ENCODE results near the gene B3GNT3. TPM values are rescaled to one million over a fixed set of nuclear protein-coding genes. Genes with fewer than 3 reads are reported as not detected.

Gene B3GNT3
- total RNA-seq, 1 donor, result not detected

GRCh38 chr19:17758515-17758914 lies 36.4 kb upstream of the B3GNT3 start:
- H3K4me3 ChIP-seq (ENCODE audit: low read depth, low read length), result no peak overlapping the region
- no peak for DNase-seq (ENCODE audit: low read depth)
- no peak for TF ChIP-seq CTCF (IDR thresholded peaks at IDR 0.05; ENCODE audit: insufficient read depth, low read length)

GRCh38 chr19:17761148-17761547 lies 33.8 kb upstream of the B3GNT3 start:
- H3K4me3 ChIP-seq (ENCODE audit: low read depth, low read length), result no peak overlapping the region
- no peak for TF ChIP-seq CTCF (IDR thresholded peaks at IDR 0.05; ENCODE audit: insufficient read depth, low read length)
- no peak for DNase-seq (ENCODE audit: low read depth)

GRCh38 chr19:17762505-17763229 lies 32.3 kb upstream of the B3GNT3 start:
- no peak overlapping the region for H3K4me3 ChIP-seq (ENCODE audit: low read depth, low read length)
- no peak for TF ChIP-seq CTCF (IDR thresholded peaks at IDR 0.05; ENCODE audit: insufficient read depth, low read length)
- peak; percentile 29 for DNase-seq (ENCODE audit: low read depth)

DNA sequence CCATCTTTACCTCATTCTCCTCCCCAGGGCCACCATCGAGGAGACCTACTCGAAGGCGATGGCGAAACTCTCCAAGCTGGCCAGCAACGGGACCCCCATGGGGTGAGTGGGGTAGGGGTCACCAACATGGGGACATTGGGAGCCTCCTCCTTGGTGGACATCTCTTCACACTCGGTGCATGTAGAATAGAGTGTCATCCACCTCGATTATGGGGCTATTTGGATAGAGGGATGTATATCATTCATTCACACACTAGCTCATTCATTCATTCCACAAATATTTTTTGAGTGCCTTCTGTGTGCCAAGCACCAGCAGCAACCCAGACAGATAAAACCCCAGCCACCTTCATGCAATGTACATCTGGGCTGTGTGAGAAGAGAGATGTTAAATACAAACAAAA lies 30.6 kb upstream of the B3GNT3 start:
- no peak for DNase-seq (ENCODE audit: low read depth)
- H3K4me3 ChIP-seq (ENCODE audit: low read depth, low read length), result no peak overlapping the region

GRCh38 chr19:17765069-17765618 lies 29.8 kb upstream of the B3GNT3 start:
- no peak for DNase-seq (ENCODE audit: low read depth)

More for the DNA sequence above, 30.6 kb upstream of the B3GNT3 start:
- TF ChIP-seq CTCF (IDR thresholded peaks at IDR 0.05; ENCODE audit: insufficient read depth, low read length), result no peak

DNA sequence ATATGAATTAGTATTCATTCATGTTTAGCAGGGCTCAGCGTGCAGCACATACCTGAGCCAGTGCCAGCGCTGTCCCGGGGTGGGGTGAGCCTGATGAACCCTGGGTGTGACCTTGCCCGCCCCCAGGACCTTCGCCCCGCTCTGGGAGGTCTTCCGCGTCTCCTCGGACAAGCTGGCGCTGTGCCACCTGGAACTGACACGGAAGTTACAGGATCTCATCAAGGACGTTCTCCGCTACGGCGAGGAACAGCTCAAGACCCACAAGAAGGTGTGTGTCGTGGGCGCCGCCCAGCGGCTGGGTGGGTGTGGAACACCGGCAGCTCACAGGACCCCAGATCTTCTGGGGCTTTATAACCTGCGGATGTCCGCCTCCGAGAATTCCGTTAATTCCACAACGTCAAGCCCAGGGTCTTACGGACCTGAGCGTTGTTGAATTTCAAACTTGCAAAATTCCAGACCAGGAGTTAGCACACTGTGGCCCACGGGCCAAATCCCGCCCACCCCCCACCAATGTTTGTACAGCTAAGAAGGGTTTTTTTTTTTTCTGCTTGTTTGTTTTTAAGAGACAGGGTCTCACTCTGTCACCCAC lies 28.3 kb upstream of the B3GNT3 start:
- peak overlapping the region; percentile 45 for H3K4me3 ChIP-seq (ENCODE audit: low read depth, low read length)
- peak; percentile 95 for TF ChIP-seq CTCF (IDR thresholded peaks at IDR 0.05; ENCODE audit: insufficient read depth, low read length)
- peak; percentile 79 for DNase-seq (ENCODE audit: low read depth)

More at GRCh38 chr19:17765069-17765618, 29.8 kb upstream of the B3GNT3 start:
- H3K4me3 ChIP-seq (ENCODE audit: low read depth, low read length), result no peak overlapping the region
- no peak for TF ChIP-seq CTCF (IDR thresholded peaks at IDR 0.05; ENCODE audit: insufficient read depth, low read length)

Data from fibroblast of the aortic adventitia (primary cell).